NB4 (cell line): ENCODE data around the gene GABRB3.

ENCODE experiments used
- DNase-seq: peaks from one replicate; pipeline ENCODE4 v3.0.0; 2010; ENCODE audit warnings: low read depth
- H3K4me3 ChIP-seq: one replicate; pipeline ENCODE4 v1.5.1; 2011; ENCODE audit warnings: mild to moderate bottlenecking, low read depth, low read length, moderate library complexity
- CTCF ChIP-seq: IDR thresholded peaks from one replicate; pipeline ENCODE4 v1.5.1; 2012; ENCODE audit warnings: low read depth, low read length
- MAX ChIP-seq: IDR thresholded peaks from 2 replicates; pipeline ENCODE4 v1.6.1; 2011; ENCODE audit warnings: low read depth, low read length
- MYC ChIP-seq: IDR thresholded peaks from 2 replicates; pipeline ENCODE4 v1.6.1; 2011; ENCODE audit warnings: low read depth, low read length
- POLR2A ChIP-seq: IDR thresholded peaks from 2 replicates; pipeline ENCODE4 v1.6.1; 2011; ENCODE audit warnings: mild to moderate bottlenecking; ENCODE audit not compliant: insufficient read length; ENCODE audit errors: extremely low read depth

GABRB3 gene

GRCh38 chr15:26624128-26624527, 148.7 kb downstream of the GABRB3 start:
- no peak overlapping the region for H3K4me3 ChIP-seq
- DNase-seq = no peak
- TF ChIP-seq MAX (no peak), CTCF (no peak), POLR2A (no peak), MYC (no peak)

DNA sequence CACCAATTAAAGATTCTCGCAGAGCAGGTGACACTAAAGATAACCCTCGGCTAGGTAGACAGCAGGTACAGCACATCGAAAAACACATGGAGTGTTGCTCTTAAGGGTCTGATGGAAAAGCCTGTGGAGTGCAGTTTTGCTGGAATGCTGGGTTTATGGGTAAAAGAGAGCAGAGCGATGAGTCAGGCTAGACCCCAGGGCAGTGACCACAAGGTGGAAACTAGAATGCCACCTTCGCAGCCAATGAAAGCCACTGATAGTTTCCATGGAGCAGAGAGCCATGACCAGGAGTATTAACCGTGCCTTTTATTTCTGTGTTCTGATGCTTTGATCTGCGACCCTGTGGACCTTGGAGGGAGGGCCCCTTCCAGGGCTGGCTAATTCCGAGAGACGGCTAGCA, 149.8 kb downstream of the GABRB3 start:
- no peak for DNase-seq
- TF ChIP-seq CTCF = no peak
- TF ChIP-seq MYC = no peak
- TF ChIP-seq POLR2A = no peak
- no peak for TF ChIP-seq MAX
- H3K4me3 ChIP-seq = no peak overlapping the region

DNA sequence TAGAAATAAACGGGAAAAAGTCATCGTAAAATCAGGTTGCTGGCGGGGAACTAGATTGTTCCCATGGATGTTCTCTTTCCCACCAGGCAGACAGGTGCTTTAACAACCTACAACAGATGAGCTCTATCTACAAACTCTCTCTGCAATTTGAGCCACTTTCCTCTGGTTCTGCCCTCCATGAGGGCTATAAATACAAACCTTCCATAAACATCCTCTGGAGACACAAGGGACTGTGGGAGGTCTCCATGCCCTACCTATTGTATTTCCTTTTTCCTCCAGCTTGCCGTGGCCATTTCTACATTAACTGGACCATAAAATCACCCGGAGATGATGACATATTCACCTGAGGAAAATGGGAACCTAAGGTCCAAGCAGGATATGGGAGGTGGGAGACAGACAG, 151.1 kb downstream of the GABRB3 start:
- no peak for TF ChIP-seq MYC
- DNase-seq = no peak
- no peak overlapping the region for H3K4me3 ChIP-seq

DNA sequence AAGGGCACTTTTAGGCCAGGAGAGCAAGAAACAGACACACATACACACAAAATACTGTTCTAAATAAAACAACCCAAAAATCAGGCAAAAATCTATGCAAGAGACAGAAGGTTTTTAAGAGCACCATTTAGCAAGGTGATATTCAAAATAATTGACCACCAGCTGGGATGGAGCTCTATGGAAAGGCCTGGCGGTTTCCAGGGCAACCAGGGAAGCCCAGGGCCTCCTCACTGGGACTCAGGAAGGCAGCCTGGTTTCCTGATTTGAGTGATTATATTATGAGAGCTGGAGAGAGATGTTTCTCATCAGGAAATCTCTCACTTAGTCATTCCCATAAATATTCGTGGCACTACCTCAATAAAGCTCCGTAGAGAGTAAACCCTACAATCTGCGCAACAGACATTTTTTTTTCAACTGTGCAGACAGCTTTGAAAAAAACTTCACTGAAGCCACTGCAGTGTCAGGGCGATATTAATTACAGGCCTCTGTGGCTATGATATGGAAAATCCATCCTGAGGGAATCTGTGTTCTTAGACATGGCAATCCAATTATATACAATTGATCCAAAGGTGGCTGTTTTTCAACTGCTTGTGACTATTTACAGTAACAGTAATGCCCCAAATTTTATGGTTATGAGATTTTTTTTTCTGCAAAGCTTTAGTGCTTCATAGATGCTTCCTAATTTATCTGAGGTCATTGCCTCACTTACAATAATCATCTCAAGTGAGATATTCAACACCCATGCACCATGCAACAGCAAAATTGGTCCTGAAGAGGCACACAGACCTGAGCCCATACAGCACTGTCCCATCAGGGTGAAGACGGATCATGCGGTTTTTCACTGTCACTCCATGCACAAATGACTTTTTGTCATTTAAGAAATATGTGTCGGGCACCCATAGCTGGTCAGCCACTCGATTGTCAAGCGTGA, 152.1 kb downstream of the GABRB3 start:
- DNase-seq = no peak
- no peak overlapping the region for H3K4me3 ChIP-seq
- TF ChIP-seq MAX = no peak
- no peak for TF ChIP-seq POLR2A
- TF ChIP-seq MYC = no peak
- no peak for TF ChIP-seq CTCF

- DNase-seq = no peak
- H3K4me3 ChIP-seq = no peak overlapping the region
- TF ChIP-seq POLR2A = no peak
- no peak for TF ChIP-seq CTCF
- TF ChIP-seq MAX = no peak
- TF ChIP-seq MYC = no peak
These were observed 157.0 kb downstream of the GABRB3 start for GRCh38 chr15:26615927-26616302.

DNA sequence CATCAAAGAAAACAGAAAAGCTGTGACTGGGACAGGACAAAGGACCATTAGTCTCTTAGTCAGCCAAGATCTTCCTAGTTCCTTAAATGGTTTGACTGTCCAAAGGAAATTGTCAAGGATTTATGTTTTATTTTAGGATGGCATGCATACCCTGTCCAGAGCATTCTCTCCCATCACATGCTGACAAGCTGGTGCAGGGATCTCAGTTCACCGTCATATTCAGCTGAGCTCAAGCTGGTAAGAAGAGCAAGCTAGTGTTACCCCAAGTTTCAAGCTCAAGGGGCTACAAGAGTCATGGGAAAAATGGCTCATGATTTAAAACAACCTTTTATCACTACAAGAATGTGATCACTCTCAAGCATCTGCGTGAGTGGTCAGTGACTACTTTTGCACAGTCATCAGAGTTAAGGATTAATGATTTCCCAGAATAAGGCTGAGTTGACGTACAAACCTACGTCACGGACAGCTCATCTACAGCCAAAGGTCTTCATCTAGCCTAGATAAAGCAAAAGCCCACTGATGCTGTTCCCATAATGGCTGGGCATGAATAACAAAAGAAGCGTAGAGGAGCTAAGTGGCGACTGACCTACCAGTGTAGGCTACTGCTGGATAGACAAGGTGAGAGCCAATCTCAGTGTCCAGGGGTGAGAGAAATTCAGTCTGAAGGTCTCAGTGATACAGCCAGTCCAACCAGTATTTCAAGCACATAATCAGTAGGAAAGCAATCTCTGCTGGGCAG, 157.5 kb downstream of the GABRB3 start:
- TF ChIP-seq MYC (no peak), POLR2A (no peak), CTCF (no peak), MAX (no peak)
- no peak for DNase-seq

More for the DNA sequence above, 157.5 kb downstream of the GABRB3 start:
- no peak overlapping the region for H3K4me3 ChIP-seq
